Activated naive CD4-positive, alpha-beta T cell treated with Interleukin-2 at 50 U/mL for 16 hours (primary cell): Measurements from ENCODE around the gene CORO6.
"Not testable (repeated sequence)": the region's sequence is repeated elsewhere in the genome, so short reads cannot be mapped to it uniquely, and the experiment has no call there.

Source experiments
- DNase-seq: peaks from one replicate; pipeline ENCODE4 v3.0.0-alpha.2; 2020

CORO6 gene

DNA sequence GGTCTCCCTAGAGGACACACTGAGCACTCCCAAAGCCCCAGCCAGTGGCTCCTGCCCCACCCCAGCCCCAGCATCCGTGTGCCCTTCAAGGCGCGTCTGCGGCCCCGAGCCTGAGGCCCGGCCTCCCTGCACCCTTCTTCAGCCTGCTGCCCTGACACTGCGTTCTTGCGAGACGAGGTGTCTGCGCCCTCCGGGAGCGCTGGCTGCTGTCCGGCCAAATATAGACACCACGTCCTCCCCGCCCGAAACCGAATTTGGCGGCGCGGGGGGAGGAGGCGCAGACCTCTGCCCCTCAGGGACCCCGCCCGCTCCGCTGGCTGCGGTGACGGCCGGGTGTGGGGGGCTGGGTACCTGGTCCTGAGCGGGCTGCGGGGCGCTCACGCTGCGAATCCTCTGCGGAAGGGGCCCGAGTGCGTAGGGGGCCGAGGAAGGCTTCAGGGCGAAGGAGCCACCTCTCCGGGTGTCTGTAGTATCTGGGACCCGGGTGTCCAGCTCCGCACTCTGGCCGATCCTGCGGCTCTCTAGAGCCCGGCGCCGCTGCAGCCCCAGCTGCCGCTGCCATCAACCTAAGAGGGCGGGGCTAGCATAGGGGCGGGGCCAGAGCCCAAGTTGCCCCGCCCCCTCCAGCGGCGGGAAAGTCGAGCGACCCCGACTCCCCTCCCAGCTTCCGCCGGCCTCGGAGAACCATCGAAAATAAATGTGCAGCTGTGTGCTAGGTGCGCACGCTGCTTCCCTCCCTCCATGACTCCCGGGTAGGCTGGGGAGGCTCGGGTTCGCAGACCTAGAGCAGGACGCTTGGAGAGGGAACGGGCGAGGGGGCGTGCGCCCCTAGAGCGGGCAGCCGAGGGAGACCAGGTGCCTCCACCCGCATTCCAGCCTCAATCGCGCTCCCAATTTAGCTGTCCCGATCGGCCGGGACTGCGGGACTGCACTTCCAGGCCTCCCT, at the start of gene CORO6:
TSS of gene CORO6 (minus strand) at position 576 of the 946 bp plus-strand sequence. CDS start 1,491 bp downstream, outside the sequence.
- DNase-seq: peak; percentile 66

DNA sequence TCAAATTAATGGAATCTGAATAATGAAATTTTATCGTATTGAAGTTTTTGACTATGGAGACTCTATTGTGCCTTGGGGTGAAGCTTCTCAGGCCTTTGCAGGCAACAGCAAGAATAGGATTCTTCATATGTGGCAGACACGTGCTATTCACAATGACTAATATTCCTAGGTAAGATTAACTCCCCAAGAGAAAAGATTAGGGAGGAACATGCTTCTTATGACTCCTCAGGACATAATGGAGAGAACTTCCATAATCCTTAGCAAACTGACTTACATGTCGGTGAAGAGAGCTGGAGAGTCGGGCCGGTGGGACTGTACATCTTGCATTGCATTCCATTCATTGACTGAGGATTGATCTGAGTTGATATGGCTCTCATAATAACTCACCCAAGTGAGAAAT, 48.9 kb upstream of the CORO6 start:
- no peak for DNase-seq

DNA sequence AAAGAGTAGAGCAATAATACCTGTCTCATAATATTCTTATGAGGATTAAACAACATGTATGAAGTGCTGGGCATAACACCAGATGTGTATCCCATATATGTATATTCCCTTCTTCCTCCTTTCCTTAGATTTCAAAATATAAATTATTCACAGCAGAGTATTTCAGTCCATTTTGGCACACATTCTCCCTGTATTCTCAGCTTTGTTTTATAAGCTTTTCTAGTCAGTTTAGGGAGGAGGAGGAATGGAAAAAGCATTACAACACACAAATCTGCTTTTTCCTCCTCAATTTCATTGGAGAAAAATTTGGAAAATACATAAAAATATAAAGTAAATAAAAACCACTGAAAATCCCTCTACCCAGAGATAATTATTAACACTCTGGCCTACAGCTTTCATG, 46.6 kb upstream of the CORO6 start:
- DNase-seq: no peak

DNA sequence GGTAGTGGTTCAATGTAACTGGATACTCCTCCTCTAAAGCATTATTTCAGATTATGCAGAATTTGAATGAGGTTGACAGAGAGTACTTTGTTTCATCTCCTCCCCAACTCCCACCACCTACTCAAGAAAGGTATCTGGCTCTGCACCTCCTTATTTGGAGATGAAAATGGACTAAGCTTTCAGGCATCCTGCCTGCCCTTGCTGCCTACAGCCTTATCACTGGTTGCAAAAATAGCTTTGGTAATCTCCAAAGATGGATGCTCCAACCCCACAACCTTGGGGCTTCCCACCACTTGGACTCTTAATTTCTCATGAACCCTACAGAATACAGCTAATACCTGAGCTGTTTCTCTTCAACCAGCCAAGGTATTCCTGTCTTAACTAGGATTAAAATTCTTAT, 45.3 kb upstream of the CORO6 start:
- no peak for DNase-seq

DNA sequence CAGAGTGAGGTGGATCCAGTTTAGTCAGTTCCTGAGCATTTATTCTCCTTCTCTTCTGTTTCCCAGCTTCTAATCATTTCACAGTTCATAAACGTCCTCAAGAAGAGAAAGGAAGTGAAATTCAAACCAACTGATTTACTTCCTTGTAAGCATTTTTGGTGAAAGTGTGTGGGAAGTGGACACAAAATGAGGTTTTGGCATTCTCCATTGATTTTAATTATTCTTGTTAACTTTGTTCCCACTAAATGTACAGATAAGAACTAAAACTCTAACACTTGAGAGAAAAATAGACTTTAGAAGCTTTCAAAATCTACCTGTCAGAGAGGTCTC, 42.7 kb upstream of the CORO6 start:
- no peak for DNase-seq

DNA sequence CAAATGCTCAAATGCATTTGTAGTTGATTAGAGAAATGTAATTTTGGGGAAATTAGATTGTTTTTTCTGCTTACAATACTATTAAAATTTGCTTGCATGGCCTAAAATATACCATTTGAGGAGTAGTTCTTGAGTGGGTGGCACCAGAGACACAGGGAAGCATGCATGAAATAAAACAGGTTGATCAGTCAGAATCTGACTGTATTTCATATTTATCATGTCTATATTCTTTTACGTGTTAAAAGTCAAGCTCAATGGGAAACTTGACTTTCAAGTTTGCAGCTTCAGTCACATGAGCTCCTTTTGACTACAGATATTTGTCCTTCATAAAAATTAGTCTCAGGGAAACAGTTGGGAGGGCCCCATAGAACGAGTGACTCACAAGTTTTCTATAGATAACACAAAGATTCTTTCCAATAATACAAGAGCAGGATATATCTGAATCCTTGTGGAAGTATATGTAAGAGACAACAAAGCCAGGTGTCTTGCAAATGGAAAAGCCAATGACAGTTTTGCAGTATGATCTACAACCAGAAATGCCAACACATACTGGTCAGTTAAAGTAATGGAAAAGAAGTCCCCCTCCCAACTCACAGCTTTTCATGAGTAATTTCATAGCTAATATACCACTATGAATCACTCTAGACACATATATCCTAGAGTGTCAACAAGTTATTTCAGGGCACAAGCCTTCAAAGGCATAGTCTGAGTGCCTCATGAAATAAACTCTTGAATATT, 42.2 kb upstream of the CORO6 start:
- DNase-seq: no peak

DNA sequence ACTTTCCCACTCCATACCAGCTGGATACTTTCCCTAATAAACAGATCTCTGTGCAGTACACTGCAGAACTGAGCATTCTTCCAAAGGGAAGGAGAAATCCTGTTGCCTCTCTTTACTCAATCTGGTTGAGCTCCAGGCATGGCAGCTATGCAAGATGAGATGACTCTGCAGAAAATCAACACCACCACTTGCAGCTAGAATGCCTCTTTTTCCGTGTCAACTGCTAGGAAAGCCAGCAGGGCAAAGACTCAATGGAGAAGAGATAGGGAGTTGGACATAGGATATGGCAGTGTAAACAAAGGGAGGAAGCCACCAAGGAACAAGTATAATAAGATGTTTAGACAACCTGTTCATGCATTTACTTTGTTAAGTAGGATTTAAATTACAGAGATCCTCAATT, 40.4 kb upstream of the CORO6 start:
- no peak for DNase-seq

DNA sequence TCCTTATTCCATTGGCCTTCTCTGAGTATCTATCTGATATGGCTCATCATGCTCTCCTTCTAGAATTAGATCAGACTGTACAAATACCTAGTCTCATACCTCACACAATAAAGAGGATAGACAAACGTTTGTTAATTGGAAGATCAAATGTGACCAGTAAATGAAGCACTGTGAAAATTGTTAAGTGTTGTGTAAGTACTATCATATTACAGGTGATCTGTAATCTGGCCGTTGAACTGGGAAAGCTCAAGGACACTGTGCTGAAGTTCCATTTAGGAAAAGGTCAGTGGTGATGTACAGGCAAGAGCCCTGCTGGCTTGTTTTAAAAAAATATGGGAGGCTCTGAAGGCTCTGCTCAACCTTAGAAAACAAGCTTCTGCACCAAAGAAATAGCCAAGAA, 38.5 kb upstream of the CORO6 start:
- DNase-seq: no peak

DNA sequence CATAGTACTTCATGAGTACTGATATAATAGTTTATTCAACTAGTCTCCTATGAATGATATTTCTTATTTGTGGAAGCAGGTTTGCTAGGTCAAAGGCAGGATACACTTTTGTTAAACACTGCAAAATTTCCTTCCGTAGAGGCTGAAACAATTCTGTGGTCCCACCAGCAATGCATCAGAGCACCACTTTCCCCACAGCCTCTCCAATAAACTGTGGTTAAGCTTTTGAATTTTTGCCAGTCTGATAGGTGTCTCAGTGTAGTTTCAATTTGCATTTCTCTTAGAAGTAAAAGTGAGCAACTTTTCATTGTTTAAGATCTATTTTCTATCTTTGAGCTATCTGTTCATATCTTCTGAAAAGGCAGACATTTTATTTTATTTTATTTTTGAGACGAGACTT, 36.4 kb upstream of the CORO6 start:
- DNase-seq: no peak

DNA sequence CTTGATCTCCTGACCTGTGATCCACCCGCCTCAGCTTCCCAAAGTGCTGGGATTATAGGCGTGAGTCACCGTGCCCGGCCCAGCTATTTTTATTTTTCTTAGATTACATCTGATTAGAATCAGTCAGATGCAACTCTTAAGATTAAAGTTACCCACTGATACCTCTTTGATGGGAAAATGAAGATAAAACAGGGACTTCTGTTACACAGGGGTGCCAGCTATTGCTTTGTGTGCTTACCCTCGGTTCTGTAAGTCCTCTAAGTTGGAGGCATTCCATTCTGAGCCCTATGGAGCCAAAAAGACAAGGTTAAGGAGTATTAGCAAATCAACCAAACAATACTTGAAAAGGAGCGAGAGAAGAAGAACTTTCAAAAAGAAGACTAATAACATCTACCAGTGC, 32.6 kb upstream of the CORO6 start:
- no peak for DNase-seq

DNA sequence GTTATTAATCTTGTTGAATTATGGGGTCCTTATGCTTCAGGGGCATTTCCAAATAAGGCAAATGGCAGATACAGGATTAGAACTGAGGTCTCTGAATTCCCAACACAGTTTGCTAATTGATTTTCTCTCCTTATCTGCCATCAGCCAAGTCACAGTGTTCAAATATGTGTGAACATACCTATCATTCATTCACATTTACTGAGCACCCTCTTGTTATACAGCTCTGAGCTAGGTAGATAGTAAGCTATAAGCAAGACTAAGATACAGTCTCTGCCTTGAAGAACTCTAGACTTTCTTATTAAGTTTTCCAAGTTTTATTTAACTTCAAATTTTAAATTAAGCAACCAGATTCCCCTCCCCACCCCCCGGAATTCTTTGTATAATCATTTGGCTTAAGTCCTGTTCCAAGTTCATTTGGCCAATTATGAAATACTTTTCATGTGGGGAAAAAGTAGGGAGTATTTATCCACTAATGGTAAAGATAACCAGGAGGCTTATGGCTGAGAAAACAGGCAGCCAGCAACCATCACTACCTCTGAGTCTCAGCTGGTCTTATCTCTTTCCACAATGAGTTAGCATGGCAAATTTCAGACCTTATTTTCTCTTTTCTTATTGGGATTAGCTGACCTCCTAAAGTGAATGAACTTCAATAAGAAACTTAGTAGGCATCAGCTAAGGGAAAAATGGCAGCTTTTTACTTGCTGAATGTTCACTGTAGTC, 31.4 kb upstream of the CORO6 start:
- no peak for DNase-seq

DNA sequence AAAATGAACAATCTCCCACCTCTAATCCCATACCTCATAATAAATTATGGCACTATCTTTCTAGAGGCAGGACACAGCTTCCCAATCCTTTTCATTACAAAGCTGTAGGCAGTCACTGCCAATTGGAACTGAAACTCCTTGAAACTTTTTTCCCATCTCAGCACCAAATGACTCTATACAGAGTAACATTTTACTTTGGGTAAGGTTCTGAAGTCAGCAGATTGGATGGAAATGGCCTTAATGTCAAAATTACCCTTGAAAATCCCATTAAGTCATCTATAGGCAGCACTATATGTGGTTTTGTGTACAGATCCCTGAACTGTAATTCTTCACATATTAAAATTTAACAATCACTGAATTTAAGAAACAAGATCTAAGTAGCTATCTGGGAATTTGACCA, 30.3 kb upstream of the CORO6 start:
- DNase-seq: no peak

DNA sequence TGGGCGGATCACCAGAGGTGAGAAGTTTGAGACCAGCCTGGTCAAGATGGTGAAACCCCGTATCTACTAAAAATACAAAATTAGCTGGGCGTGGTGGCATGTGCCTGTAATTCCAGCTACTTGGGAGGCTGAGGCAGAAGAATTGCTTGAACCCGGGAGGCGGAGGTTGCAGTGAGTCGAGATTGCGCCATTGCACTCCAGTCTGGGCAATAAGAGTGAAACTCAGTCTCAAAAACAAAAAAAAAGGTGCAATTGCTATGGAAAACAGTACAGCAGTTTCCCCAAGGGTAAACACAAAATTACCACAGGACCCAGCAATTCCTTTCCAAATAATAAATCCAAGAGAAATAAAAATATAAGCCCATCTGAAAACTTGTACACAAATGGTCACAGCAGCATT, 29.2 kb upstream of the CORO6 start:
- DNase-seq: not testable (repeated sequence)

DNA sequence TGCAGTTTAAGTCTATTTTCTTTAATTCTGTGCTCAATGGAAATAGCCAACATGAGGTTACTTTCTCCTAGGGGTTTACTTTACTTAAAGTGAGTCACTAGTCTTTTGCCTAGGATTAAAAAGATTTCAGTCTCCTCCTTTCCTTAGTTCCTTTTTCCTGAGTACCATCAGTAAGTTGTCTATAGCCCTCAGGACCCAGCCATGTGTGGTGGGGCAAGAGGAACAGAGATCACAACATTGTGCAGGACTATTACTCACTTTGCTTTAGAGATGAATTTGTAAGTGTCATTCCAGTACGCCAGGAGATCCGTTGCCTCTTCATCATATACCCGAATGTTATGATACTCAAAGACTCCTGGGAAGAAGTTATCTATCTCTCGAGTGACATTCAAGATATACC, 27.7 kb upstream of the CORO6 start:
- no peak for DNase-seq

DNA sequence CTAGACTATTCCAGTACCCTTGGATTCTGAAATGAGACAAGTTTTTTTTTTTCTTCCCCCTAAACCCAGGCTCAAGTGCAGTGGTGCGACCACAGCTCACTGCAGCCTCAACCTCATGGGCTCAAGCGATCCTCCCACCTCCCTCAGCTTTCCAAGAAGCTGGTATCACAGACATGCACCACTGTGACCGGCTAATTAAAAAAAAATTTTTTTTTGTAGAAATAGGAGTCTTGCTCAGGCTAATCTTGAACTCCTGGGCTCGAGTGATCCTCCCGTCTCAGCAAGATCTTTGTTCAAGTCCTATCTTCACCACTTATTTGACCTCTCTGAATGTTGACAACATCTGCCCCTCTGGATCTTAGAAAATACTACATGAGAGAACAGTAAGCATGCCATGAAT, 26.6 kb upstream of the CORO6 start:
- DNase-seq: no peak

DNA sequence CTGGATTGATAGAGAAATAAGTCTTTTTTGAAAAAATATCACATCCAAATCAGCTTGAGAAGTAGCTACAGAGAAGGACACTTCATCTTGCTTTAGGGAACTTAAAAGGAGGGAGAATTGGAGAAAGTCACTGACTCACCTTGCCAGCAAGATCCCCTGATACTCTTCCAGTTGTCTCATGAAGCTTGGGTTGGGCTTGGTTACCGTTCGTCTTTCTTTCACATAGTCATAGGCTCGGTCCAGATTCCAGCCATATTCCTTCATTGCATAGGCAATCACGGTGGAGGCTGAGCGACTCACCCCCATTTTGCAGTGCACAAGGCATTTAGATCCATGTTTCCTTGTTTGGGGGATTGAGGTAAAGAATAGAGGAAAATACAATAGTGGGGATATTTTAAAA, 25.3 kb upstream of the CORO6 start:
- DNase-seq: no peak

DNA sequence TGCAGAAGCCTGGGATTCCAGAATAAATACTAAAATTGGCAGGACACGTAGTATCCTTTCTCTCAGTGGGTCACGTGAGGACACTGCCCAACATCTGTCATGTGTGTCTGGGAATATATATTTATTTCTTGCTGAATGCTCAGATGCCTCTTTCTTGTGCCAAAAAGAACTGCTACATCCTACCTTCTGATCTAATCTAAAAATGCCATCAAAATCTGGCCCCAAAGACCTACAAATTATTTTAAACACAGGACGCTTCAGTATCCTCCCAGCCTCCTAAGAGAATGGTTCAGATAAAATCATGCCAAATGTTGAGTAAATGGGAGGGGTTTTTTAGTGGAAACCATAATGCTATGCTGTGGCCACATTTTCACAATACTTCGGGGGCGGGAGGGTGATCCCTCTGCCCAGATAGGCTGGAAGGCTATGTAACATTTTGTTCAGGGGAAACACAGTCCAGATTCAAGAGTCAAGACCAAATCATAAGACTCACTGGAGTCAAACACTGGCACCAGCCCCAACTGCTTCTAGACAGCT, 22.9 kb upstream of the CORO6 start:
- DNase-seq: no peak

DNA sequence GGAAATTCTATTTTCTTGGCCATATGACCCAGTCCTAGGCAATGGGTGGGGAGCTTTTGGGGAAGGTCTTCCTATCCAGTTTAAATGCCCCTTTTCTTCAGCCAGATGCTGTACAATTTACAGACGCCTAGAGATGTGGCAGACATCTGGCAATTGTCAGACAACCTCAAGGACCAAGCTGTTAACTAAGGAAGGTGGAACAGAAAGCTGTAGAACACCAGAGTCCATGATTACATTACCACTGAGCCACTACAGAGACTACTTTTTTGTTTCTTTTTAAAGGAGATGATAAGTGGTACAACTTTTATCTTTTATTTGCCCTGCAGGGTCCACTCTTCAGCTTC, 21.1 kb upstream of the CORO6 start:
- DNase-seq: no peak

DNA sequence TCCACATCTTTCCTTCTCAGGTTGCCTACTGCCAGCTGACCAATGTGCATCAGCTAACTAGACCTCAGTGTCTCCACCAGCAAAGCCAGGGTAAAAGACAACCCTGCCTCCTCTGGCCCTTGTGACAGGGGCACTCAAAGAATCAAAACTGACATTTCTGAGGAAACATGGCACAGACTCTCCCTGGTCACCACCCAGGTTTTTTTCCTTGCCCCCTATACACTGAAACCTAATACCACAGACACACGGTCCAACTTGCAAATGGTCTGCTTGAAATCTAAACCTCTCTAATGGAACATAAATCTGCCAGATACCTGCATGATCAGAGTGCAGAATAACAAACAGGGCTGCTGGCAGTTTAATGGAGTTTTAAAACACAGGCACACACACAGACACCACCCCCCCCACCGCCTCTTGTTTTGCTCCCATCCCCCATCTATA, 19.5 kb upstream of the CORO6 start:
- no peak for DNase-seq

DNA sequence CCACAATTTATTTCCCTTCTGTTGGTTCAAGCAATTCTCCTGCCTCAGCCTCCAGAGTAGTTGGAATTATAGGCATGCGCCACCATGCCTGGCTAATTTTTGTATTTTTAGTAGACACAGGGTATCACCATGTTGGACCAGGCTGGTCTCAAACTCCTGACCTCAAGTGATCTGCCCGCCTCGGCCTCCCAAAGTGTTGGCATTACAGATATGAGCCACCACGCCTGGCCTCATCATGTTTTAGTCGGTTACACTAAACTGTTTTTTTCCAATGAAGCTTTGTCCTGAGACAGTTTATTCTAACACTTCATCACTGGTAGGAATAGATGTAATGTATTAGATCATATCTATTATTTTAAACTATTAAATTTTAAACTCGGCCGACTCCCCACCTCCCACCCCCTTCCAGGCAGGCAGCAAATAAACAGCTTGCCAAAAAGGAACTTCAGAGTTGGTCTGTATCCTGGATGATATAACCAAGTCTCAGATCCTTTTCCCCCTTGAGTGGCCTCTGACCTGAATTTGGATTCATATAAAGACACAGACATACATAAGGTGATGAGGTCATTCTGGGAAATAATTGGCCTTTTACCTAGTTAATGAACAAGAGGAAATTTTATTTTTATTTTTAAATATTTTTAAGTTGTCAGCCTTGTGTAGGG, 18.4 kb upstream of the CORO6 start:
- DNase-seq: no peak

DNA sequence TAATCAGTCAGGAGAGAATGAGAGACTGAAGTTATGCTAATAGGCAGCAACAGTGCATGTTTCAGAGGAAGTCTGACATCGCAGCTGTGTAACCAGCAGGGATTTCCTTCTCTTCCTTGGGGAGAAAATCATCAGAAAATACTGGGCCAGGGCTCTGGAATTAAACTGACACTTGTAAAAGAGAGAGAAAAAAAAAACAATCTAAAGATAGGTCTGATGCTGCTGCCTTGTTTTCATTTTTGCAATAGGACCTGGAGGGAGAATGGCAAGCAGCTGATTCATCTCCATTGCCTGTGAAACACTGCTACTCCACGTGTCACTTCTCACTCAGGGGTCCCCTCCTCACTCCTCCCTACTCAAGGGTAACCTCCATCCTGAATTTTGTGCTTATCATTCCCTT, 17.7 kb upstream of the CORO6 start:
- no peak for DNase-seq

DNA sequence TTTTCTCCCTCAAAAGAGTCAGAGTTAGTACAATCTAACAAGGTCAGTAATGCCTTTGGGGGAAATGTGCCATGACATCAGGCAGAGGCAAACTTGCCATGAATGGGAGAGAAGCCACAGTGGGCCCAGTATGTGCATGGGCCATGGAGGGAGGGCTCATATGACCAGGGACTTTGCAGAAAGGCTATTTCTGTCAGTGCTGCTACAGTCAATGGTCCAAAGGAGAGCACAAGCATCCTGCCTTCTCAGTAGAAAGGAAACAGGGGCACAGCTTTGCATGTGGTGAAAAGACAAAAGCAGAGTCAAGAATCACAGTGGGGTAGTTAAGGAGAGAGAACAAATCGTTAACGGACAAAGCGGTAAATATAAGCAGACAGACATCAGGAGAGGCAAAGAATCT, 11.2 kb upstream of the CORO6 start:
- DNase-seq: no peak

DNA sequence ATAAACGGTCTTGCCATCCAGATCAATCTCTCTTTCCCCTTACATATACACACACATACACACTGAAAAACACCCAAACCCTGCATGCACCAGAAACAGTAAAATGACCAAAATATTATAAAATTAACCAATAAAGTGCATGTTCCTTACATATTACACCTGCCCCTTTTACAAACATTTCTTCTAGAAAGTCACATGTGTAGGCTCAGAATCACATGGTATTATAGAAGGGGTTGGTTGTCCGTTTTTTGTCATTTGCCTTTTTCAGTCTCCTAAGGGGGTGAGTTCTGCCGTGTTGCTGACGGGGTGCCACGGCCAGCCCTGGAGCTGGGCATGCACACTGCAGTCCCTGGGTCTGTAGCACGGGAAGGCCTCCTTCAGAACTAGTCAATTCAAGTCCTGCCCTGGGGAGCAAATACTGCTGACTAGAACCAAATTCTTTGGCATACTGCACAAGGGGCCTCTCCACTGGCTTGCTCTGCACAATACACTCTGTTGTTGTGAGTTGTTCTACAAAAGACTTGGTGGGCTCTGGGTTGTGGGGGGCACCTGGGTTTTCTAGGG, 8.0 kb upstream of the CORO6 start:
- no peak for DNase-seq
